KMS-11 (cell line): ENCODE measurements around the gene MAN2B2.

Experiments used
- H2AFZ ChIP-seq: fragments of 200-600 bp; sonication (generic); 2 replicates; pipeline ENCODE4 v1.6.1; 2016; ENCODE audit warnings: antibody characterized with exemption, mixed run types, low read depth
- H3K27ac ChIP-seq: fragments of 200-600 bp; sonication (generic); 2 replicates; pipeline ENCODE4 v1.6.1; 2016; ENCODE audit warnings: mild to moderate bottlenecking, mixed run types
- H3K27me3 ChIP-seq: fragments of 200-600 bp; sonication (generic); 2 replicates; pipeline ENCODE4 v1.6.1; 2017; ENCODE audit warnings: mild to moderate bottlenecking, low read depth, mixed run types, moderate library complexity; ENCODE audit not compliant: insufficient read depth
- H3K36me3 ChIP-seq: fragments of 200-600 bp; sonication (generic); 2 replicates; pipeline ENCODE4 v1.6.1; 2017; ENCODE audit warnings: mild to moderate bottlenecking, mixed run types; ENCODE audit not compliant: insufficient read depth
- H3K4me1 ChIP-seq: fragments of 200-600 bp; sonication (generic); 2 replicates; pipeline ENCODE4 v1.6.1; 2016; ENCODE audit warnings: mild to moderate bottlenecking, low read depth, mixed run types; ENCODE audit not compliant: poor library complexity, severe bottlenecking
- H3K4me2 ChIP-seq: fragments of 200-600 bp; sonication (generic); 2 replicates; pipeline ENCODE4 v1.7.0; 2016; ENCODE audit warnings: mild to moderate bottlenecking, mixed run types
- H3K4me3 ChIP-seq: fragments of 200-600 bp; sonication (generic); IDR thresholded peaks from 2 replicates; pipeline ENCODE4 v1.6.1; 2017; ENCODE audit warnings: low read depth, low read length, mixed read lengths; ENCODE audit not compliant: insufficient read depth
- H3K79me2 ChIP-seq: fragments of 200-600 bp; sonication (generic); 2 replicates; pipeline ENCODE4 v1.6.1; 2016; ENCODE audit warnings: low read depth, mixed run types; ENCODE audit not compliant: insufficient read depth
- H3K9ac ChIP-seq: fragments of 200-600 bp; sonication (generic); 2 replicates; pipeline ENCODE4 v1.6.1; 2016; ENCODE audit warnings: mild to moderate bottlenecking, mixed run types
- H4K20me1 ChIP-seq: fragments of 200-600 bp; sonication (generic); 2 replicates; pipeline ENCODE4 v1.6.1; 2016; ENCODE audit warnings: mild to moderate bottlenecking, mixed run types; ENCODE audit not compliant: insufficient read depth
- TF ChIP-seq, protein P1 (sequence below): fragments of 200-600 bp; sonication (generic); conservative IDR thresholded peaks from 2 replicates; pipeline ENCODE4 v1.6.1; 2017; ENCODE audit warnings: low read depth, mild to moderate bottlenecking, antibody characterized with exemption, low read length, moderate library complexity, mixed read lengths

Gene MAN2B2

DNA sequence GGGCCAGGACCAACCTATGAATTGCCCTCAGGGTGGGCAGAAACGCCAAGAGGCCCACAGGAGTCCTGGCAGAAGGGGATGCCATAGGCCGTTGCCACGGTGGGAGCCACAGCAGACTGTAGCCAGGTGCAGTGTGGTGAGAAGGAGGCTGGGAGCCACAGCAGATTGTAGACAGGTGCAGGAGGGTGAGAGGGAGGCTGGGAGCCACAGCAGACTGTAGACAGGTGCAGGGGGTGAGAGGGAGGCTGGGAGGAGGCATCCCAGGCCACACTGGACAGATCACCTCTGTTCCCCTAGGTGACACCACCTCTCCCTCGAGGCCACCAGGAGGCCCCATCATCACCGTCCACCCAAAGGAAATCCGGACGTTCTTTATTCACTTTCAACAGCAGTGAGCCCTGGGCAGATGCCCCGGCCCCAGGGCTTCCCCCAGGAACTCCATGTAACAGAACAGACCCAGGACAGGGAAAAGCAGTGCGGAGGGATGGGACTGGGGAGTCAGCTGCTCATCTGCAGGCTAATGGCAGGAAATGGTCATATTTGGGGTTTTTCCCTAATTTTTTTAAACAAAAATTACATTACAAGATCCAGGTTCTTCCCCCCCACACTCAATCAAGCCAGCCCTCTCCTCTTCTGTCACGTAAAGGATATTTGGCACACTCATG lies 46.0 kb downstream of the MAN2B2 start:
- H4K20me1 ChIP-seq: no peaks in the 10 kb centered on the region
- H3K27me3 ChIP-seq: no peaks in the 10 kb centered on the region
- no peak overlapping the region for H3K4me2 ChIP-seq
- TF ChIP-seq, protein P1, sequence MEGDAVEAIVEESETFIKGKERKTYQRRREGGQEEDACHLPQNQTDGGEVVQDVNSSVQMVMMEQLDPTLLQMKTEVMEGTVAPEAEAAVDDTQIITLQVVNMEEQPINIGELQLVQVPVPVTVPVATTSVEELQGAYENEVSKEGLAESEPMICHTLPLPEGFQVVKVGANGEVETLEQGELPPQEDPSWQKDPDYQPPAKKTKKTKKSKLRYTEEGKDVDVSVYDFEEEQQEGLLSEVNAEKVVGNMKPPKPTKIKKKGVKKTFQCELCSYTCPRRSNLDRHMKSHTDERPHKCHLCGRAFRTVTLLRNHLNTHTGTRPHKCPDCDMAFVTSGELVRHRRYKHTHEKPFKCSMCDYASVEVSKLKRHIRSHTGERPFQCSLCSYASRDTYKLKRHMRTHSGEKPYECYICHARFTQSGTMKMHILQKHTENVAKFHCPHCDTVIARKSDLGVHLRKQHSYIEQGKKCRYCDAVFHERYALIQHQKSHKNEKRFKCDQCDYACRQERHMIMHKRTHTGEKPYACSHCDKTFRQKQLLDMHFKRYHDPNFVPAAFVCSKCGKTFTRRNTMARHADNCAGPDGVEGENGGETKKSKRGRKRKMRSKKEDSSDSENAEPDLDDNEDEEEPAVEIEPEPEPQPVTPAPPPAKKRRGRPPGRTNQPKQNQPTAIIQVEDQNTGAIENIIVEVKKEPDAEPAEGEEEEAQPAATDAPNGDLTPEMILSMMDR: no peak
- H3K79me2 ChIP-seq: no peaks in the 10 kb centered on the region
- no peaks in the 10 kb centered on the region for H3K36me3 ChIP-seq
- no peak overlapping the region for H3K9ac ChIP-seq
- no peak overlapping the region for H3K4me3 ChIP-seq
- H3K27ac ChIP-seq: no peak overlapping the region
- H3K4me1 ChIP-seq: no peaks in the 10 kb centered on the region
- no peak overlapping the region for H2AFZ ChIP-seq

DNA sequence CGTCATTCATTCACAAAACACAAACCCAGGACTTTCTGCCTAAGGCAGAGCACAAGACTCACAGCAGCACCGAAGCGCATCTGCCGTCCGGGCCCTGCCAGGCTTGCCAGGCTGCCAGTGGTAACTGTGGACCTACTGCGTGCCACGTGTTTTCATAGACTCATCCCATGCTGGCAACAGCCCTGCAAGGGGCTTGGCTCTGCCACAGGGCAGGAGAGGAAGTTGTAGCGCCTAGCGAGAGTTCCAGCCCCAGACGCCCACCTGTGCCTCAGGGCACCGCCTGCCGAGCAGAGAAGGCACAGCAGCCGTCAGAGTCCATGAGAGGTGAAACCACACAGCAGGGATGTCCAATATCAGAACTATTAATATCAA lies 46.6 kb downstream of the MAN2B2 start:
- H3K36me3 ChIP-seq: no peaks in the 10 kb centered on the region
- no peak overlapping the region for H2AFZ ChIP-seq

DNA sequence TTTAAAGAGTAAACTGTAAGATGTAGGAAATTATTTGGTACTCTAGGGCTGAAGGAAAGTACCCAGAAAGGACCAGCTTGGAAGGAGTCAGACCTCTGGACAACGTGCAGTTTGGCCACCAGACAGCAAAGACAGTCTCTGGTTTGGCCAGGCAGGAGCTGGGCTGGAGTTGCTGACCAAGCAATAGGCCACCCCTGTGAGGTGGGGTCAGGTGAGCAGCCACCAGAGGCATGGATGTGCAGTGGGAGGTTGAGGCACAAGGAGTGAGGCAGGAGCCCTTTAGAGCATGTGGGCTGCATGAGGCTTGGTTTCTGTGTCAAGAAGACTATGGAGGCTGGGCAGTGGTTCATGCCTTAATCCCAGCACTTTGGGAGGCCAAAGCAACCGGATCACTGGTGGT lies 47.8 kb downstream of the MAN2B2 start:
- H3K27me3 ChIP-seq: no peaks in the 10 kb centered on the region
- no peak overlapping the region for H3K4me3 ChIP-seq
- no peaks in the 10 kb centered on the region for H3K36me3 ChIP-seq
- H3K79me2 ChIP-seq: no peaks in the 10 kb centered on the region
- no peaks in the 10 kb centered on the region for H4K20me1 ChIP-seq
- H3K4me2 ChIP-seq: no peak overlapping the region
- no peak overlapping the region for H2AFZ ChIP-seq
- TF ChIP-seq, protein P1: no peak
- no peak overlapping the region for H3K27ac ChIP-seq
- no peak overlapping the region for H3K9ac ChIP-seq
- no peaks in the 10 kb centered on the region for H3K4me1 ChIP-seq

More for the DNA sequence above, 46.6 kb downstream of the MAN2B2 start:
- Histone ChIP-seq H3K79me2 (no peaks in the 10 kb centered on the region), H3K9ac (no peak overlapping the region), H3K4me1 (no peaks in the 10 kb centered on the region), H3K4me3 (no peak overlapping the region), H3K27ac (no peak overlapping the region), H4K20me1 (no peaks in the 10 kb centered on the region), H3K4me2 (no peak overlapping the region), H3K27me3 (no peaks in the 10 kb centered on the region)
- TF ChIP-seq, protein P1: no peak

DNA sequence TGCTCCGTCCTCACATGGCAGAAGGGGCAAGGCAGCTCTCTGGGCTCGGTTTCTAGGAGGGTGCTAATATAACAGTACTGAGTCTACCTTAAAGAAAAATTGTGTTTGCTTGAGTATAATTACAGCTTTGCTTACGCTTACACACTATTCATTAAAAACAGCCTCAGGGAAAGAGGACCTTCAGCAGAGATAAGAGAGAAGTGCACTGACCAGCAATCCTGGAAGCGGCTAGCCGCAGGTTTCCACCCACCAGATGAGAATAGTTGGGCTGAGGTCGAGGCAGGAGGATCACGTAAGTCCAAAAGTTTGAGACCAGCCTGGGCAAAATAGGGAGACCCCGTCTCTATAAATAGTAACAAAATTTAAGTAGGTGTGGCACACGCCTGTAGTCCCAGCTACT lies 50.3 kb downstream of the MAN2B2 start:
- Histone ChIP-seq H3K27me3 (no peaks in the 10 kb centered on the region), H3K9ac (no peak overlapping the region), H3K4me3 (no peak overlapping the region), H3K27ac (no peak overlapping the region), H4K20me1 (no peaks in the 10 kb centered on the region), H2AFZ (no peak overlapping the region), H3K36me3 (no peaks in the 10 kb centered on the region), H3K4me1 (no peaks in the 10 kb centered on the region), H3K79me2 (no peaks in the 10 kb centered on the region), H3K4me2 (no peak overlapping the region)
- TF ChIP-seq, protein P1: no peak
